PFSK-1 (cell line): Measurements from ENCODE around the gene RGS16.

Experiments used
- FOXP2 ChIP-seq: optimal IDR thresholded peaks from 2 replicates; pipeline ENCODE3; 2011; ENCODE audit warnings: borderline replicate concordance, control low read depth, inconsistent platforms; ENCODE audit not compliant: insufficient read depth; ENCODE audit errors: extremely low read length, extremely low read depth
- POLR2AphosphoS5 ChIP-seq: IDR thresholded peaks from 2 replicates; pipeline ENCODE4 v1.6.1; 2012; ENCODE audit warnings: low read depth, mild to moderate bottlenecking, control low read depth, low read length, moderate library complexity
- REST ChIP-seq, 2 experiments: IDR thresholded peaks; 2 replicates each; pipeline versions ENCODE4 v1.6.1 to v1.8.0; 2011 to 2012; ENCODE audit warnings: low read depth in 2 of 2, low read length in 2 of 2, control low read depth in 1 of 2, inconsistent platforms in 1 of 2, mild to moderate bottlenecking in 1 of 2, moderate library complexity in 1 of 2; ENCODE audit not compliant: insufficient read depth in 1 of 2
- SIN3A ChIP-seq: IDR thresholded peaks from 2 replicates; pipeline ENCODE4 v1.6.1; 2012; ENCODE audit warnings: mild to moderate bottlenecking, low read length, moderate library complexity, borderline replicate concordance; ENCODE audit not compliant: insufficient read depth
- TAF1 ChIP-seq: IDR thresholded peaks from 2 replicates; pipeline ENCODE4 v1.6.1; 2012; ENCODE audit warnings: low read length, control low read depth, borderline replicate concordance; ENCODE audit not compliant: insufficient read depth

Gene RGS16

GRCh38 chr1:182650678-182651338 lies 46.6 kb upstream of the RGS16 start:
- no peak for TF ChIP-seq TAF1
- TF ChIP-seq FOXP2 = no peak
- TF ChIP-seq POLR2AphosphoS5 = no peak
- TF ChIP-seq REST (IDR thresholded peaks at IDR 0.05; ENCODE audit: insufficient read depth in 1 of 2, low read depth in 2 of 2, low read length in 2 of 2) = no peak
- no peak for TF ChIP-seq SIN3A

GRCh38 chr1:182649041-182649440 lies 44.9 kb upstream of the RGS16 start:
- TF ChIP-seq SIN3A (no peak), TAF1 (no peak), FOXP2 (no peak), POLR2AphosphoS5 (no peak), REST (IDR thresholded peaks at IDR 0.05; ENCODE audit: insufficient read depth in 1 of 2, low read depth in 2 of 2, low read length in 2 of 2) (no peak)

GRCh38 chr1:182646739-182647138 lies 42.5 kb upstream of the RGS16 start:
- TF ChIP-seq REST (IDR thresholded peaks at IDR 0.05; ENCODE audit: insufficient read depth in 1 of 2, low read depth in 2 of 2, low read length in 2 of 2) (no peak), FOXP2 (no peak), POLR2AphosphoS5 (no peak), TAF1 (no peak), SIN3A (no peak)

- no peak for TF ChIP-seq SIN3A
- no peak for TF ChIP-seq TAF1
- TF ChIP-seq POLR2AphosphoS5 = no peak
- TF ChIP-seq FOXP2 = no peak
- TF ChIP-seq REST (IDR thresholded peaks at IDR 0.05; ENCODE audit: insufficient read depth in 1 of 2, low read depth in 2 of 2, low read length in 2 of 2) = no peak
These were observed 40.7 kb upstream of the RGS16 start for GRCh38 chr1:182644886-182645285.
